GM18511 (cell line): ENCODE measurements around the gene SYNE1.
"Not testable (repeated sequence)": the region's sequence is repeated elsewhere in the genome, so short reads cannot be mapped to it uniquely, and the experiment has no call there.

Source experiments
- ATAC-seq: cut with Tn5 transposase; IDR thresholded peaks from one replicate; pipeline ENCODE4 v1.9.1; 2021; ENCODE audit warnings: mild to moderate bottlenecking, moderate library complexity; ENCODE audit not compliant: unreplicated experiment

The SYNE1 gene

DNA sequence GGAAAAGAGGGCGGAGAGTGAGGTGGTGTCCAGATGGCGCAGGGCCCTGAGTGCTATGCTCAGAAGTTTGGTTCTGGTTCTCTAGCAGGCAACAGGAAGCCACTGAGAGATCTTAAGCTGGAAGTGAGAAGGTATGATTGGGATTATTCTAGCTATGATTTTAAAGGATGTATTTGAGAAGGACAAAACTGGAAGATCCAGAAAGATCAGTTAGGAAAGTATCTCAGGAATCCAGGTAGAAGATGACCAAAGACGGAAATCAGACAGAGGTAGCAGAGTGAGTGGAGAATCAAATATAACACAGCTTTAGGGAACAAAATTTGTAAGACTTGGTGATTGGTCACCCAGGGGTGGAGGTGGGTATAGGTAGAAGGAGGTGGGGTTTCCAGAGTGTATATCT is 5.8 kb downstream of the SYNE1 start:
- no peak for ATAC-seq

DNA sequence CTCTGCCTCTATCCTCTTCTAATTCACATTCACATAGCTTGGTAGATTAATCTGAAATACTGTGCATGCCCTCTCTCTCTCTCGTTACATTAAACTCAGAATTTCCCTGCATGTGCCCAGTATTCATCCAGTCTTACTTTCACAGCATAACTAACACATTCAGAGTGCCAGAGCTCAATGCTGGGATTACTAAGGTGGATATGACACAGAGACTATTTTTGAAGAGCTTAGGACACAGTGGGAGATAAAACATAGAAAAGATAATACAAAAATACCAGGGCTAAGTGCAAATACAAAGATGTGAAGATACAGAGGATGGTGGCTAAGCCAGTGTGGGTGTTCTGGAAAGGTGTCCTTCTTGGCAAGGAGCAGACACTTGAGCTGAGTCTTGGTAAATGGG is 6.3 kb downstream of the SYNE1 start:
- no peak for ATAC-seq

DNA sequence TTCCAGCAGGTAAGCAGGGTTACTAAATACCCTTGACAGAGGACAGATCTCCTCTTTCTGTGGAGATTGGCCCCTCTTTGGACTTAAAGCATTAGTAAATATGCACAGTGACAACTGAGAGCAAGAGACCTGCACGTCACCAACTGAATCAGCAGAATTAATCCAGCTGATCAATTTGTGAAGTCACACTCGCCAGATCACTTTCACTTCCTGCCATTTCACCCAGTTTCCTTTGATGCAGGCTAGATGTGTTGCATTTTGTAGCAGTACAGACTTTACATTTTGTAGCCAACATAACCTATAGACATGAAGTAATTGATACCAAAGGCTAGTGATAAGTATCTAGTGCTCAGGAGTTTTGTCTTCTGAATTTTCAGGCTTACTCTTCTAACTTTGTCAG is 11.9 kb downstream of the SYNE1 start:
- no peak for ATAC-seq

DNA sequence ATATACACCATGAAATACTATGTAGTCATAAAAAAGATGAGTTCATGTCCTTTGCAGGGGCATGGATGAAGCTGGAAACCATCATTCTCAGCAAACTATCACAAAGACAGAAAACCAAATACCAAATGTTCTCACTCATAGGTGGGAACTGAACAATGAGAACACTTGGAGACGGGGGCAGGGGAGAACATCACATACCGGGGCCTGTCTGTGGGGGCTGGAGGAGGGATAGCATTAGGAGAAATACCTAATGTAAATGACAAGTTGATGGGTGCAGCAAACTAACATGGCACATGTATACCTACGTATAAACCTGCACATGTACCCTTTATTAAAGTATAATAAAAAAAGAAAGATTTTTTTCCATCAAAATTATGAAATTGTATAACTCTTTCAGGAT is 22.4 kb downstream of the SYNE1 start:
- not testable (repeated sequence) for ATAC-seq

DNA sequence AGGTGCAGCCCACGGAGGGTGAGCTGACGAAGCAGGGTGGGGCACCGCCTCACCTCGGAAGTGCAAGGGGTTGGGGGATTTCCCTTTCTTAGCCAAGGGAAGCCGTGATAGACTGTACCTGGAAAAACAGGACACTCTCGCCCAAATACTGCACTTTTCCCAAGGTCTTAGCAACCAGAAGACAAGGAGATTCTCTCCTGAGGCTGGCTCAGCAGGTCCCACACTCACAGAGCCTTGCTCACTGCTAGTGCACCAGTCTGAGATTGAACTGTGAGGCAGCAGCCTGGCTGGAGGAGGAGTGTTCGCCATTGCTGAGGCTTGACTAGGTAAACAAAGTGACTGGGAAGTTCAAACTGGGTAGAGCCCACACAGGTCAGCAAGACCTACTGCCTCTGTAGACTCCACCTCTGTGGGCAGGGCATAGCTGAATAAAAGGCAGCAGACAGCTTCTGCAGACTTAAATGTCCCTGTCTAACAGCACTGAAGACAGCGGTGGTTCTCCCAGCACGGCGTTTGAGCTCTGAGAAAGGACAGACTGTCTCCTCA is 28.0 kb downstream of the SYNE1 start:
- no peak for ATAC-seq

DNA sequence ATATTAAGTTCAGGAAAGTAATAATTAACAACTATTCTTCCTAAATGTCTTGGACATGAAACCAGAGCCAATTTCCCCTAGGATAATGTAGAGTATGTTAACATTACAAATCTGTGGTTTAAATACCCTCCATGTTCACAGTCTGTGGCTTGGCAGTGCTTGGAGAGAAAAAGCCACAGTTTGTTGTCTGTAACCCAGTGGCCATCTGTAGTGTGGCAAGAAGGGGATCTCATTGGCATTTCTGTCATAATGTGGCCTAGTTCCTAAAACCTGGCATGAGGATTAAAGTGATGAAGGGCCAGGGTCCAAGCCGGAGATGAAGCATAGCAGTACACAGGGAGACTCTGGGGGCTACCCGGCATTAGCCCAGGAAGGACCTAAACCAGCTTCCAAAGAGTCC is 31.2 kb downstream of the SYNE1 start:
- ATAC-seq, result no peak

DNA sequence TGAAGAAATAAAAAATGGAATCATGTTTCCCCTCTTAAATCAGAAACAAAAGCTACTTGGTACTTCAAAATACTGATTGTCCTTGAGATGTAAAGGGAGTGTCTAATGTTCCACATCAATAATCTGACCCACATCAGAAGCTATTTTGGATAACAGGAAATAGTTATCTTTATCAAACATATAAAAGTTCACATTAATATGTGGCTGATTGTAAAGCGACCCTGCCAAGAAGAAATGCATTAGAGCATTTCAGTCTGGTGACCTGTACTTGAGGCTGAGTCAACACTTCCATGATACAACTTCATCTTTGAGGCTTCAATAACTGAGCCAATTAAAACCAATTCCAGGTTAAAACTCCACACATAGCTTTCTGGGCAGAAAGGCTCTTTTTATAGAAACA is 31.8 kb downstream of the SYNE1 start:
- ATAC-seq, result no peak

DNA sequence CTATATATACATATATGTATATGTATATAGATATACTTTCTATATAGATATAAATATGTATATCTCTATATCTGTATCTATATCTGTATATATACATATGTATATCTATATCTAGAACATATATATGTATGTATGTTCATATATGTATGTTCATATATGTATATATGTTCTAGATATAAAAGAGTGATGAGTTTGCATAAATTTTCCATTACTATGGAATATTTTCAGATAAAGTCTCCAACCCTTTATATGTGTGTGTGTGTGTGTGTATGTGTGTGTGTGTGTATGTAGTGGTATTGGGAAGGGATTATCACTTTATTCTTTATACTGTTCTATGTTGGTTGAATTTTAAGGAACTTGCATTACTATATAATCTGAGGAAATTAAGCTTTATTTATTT is 33.3 kb downstream of the SYNE1 start:
- ATAC-seq, result no peak

DNA sequence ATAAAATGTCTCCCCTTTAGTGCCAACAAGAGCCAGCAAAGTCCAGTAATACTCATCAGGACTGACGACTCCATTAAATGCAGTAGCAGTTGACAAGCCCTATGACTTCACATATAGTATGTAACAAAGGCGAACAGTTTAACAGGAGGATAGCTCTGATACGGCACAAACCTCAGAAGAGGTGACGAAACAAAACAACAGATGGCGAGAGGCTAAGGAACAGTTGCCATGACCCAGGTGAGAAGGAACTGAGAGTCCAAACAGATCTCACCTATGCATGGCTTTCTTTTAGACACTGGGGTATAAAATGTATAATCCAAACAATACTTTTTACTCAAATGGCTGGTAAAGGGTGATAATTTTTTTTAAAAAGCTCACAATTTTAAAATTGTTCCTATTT is 37.1 kb downstream of the SYNE1 start:
- no peak for ATAC-seq

DNA sequence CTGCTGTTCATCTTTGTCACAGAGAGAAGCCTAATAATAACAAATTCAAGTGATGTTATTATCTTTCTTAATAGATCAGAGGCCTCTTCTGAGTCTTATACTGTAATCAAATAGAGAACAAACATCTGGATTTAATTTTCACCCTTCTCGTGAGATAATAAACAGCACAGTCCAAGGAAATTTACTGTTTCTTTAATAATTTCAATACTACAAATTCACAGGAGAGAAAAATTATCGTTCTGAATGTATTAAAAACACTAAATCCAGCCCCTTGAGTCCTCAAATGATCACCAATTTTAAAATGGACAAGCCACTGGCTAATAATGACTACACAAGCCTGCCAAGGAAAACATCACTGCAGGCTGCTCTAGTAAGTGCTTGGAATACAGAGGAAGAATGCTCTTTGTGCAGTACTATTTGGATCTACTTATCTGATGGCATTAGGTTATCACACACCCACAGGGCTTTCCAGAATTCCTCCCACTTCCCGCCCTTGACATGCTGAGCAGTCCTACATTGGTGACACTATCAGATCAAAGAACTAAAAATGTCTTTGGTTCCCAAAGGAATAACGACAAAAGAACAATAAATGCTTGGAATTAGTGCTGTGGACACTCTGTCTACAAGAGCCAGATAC is 38.1 kb downstream of the SYNE1 start:
- ATAC-seq, result no peak

DNA sequence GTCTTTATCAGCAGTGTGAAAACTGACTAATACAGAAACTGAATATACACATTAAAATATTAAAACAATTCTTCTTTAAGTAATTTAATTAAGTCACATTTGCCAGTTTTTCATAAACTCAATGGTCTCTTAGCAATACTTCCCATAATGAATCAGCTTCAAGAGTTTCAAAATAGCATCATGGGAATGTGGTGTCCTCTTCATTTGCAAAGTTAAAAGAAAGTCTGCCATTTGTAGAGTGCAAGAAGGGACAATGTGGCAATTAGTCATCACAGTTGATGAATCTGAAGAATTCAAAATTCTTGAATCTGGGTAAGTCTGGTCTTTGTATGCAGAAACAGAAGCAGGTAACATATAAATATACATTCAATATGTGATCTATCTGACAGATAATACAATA is 38.7 kb downstream of the SYNE1 start:
- no peak for ATAC-seq

DNA sequence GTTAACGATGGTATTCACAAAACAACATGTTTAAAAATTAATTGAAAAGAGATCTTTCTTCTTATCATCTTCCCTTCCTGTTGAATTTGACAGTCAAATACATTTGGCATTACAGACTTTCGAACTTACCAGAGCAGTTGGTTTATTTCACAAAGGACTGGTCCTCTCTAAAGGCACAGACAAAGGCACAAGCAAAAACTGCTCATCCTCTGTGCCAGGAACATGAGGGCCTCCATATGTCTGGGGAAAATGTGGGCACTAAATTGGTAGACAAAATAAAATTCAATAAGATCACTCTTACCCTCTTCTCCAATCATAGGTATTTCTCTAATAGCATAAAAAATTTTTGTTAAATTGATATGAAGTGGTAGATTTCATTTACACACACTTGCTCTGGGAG is 40.4 kb downstream of the SYNE1 start:
- ATAC-seq, result no peak

DNA sequence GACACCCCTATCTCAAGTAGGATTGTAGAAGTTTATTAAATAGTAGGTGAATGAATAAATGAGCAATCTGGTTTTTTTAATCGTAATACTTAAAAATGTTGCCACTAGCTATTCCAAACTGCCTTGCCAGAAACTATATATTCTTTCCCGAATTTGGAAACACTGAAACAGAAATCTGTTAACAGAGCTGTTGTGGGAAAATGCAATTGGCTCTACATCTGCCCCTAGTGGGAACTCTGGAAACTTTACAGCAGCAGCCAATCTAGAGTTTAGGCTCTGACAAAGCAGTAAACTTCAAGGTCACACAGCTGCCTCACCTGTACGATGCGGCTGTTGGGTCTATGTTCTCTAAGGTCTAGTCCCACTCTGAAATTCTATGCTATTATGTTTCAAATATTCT is 41.7 kb downstream of the SYNE1 start:
- no peak for ATAC-seq

DNA sequence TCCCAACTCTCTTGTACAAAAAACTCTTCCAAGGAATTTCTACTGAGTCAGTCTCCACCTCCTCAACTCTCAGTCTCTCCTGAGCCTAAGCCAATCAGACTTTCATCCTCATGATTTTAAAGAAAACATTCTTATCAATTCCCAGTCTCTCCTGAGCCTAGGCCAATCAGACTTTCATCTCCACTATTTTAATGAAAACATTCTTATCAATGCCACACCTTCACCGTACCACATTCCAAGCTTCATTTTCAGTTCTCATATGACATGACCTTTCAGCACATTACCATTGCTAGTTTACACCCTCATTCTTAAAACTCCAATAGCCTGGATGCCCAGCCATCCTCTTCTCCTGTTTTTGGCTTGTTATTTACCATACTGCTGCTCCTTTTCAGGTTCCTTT is 42.5 kb downstream of the SYNE1 start:
- no peak for ATAC-seq

DNA sequence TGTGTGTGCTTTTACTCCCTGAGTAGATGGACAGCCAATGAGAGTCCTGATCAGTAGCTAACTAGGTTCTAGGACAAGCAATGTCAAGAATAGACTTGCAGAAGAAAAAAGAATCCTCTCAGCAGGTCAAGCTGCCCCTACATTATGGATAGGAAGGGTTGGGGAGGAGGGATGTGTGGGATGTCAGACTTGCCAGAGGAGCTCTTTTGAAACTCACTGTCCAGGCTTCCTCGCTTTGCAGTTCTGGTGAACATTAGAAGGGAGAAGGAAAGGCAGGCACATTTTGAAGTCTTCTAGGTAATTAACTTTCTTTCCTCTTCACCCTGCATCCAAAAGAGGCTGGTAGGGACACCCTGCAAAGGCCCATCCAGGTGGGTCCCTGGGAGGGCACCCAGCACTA is 48.7 kb downstream of the SYNE1 start:
- ATAC-seq, result no peak

DNA sequence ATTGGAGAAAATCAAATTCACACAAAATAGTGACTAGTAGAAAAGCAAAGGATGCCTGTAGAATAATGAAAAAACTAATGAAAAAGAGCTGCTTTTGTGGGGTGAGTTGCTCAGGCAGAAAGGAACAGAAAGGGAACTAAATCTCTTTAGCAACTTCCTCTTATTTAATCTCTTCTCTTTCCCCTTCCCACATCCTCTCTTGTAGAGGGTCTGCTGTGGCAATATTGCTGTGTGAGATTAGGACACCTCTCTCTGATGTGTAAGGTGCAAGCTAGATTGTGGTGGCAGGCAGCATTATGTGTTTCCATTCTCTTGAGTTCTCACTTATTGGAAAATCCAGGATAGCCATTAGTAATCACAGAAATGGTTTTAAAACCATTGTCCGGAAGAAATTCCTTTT is 49.7 kb downstream of the SYNE1 start:
- no peak for ATAC-seq

DNA sequence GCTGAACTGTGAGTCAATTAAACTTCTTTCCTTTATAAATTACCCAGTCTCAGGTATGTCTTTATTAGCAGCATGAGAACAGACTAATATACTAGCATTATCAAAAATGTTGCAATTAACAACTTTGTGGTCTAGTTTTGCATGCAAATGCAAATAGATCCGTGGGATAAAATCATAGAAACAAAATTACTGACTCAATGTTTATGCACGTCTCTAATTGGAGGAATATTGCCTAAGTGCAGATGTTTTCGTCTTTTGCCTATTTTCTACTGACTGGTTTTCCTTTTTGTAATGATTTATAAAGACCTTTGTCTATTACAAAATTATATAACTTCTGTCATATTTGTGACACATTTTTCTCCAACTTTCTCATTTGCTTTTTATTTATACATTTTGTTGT is 51.9 kb downstream of the SYNE1 start:
- ATAC-seq, result no peak

DNA sequence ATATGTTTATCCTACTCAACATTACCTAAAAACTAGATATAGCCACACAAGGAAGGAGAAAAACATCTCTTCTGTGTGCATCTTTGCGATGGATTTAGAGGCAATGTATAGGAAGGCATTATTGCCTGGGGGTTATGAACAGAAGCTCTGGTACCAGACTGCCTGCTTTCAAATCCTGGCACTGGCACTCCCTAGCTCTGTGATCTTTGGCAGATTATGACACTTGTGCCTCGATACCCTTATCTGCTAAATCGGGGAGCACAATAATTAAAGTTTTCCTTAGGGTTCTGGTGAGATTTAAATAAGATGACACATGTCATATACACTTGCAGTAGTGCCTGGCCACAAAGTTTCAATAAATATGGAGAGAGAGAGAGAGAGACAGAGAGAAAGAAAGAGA is 53.3 kb downstream of the SYNE1 start:
- no peak for ATAC-seq

DNA sequence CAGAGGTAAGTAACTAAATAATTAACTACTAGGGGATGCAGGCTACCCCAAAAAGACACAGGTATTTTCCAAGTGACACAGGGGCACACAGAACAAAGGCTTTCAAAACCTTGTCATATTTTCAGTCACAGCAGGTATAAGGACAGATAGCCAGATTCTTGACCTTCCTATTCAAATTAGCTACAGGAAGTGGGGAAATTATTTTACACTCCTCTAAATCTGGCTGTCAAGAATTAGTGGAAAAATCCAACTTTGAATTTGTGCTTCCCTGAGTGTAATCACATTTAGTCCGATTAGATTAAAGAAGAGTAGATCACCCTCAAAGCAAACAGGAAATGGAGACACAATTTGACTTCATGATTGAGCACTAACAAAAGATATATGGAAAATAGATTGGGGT is 60.6 kb downstream of the SYNE1 start:
- ATAC-seq, result no peak

DNA sequence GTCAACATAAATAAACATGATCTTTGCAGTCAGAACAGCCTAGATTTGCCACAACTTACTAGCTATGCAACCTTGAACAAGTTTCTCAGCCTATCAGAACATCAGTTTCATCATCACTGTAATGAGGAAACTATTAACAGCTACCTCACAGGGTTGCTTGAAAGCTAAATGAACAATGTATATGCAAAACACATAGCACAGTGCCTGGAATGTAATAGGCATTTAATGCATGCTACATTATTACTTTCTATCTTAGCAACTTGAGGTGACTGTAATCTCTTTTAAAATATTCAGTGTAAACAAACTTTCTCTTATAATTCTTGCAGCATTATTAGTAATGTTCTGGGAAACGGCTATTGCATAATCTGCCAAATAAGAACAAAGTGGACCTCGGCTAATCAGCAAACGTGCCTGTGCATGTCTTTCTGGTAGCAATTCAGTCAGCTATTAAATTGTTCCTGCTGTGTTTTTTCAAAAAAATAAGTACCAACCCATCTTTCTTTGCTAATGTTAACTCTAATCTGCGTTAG is 61.5 kb downstream of the SYNE1 start:
- no peak for ATAC-seq

DNA sequence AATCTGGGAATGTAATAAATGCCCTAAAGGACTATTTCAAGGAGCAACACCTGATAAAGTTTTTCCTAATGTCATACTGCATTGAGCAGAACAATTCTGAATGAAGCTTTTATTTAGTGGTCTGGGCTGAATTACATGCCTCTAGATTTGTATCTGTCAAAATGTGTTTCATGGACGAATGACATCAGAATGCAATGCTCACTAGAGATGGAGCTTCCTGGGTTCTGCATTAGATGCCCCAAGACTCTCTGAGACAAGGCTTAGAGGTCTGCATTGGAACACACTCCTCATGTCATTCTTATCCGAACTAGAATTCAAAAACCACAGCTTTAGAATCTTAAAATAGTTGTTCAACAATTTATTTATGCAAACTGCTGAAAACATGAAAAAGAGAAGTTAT is 62.0 kb downstream of the SYNE1 start:
- ATAC-seq, result no peak

DNA sequence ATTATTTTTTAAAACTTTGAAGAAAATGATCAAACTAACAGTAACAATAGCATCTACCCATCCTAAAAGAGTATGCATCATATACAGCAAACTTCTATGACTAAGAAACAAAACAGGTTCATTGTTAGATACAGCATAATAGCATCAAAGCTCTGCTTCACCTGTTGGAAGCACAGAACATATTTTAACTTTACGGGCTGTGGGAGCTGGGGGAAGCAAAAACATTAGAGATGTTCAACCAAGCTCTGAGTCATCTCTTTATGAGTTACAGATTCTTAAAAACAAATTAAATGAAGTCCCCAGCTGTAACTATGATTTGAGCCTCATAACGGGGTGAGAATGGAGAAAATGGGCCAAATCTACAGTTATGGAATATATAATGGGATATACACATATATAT is 63.4 kb downstream of the SYNE1 start:
- ATAC-seq, result no peak
